CD14-positive monocyte (primary cell): ENCODE measurements around the gene SEMA3C. TPM values are rescaled to one million over a fixed set of nuclear protein-coding genes. Genes with fewer than 3 reads are reported as not detected.

Source experiments
- DNase-seq, 3 donors: peaks; one replicate each; pipeline ENCODE4 v3.0.0-alpha.2; 2011 to 2022
- H2AFZ ChIP-seq: 2 replicates; pipeline ENCODE4 v1.6.0; 2012; ENCODE audit warnings: mild to moderate bottlenecking, low read depth, low read length, inconsistent platforms; ENCODE audit not compliant: insufficient read depth, poor library complexity, severe bottlenecking
- H3K27ac ChIP-seq, 2 donors: 1 replicate in 1 of 2; 2 replicates in 1 of 2; pipeline ENCODE4 v1.5.1; 2012 to 2013; ENCODE audit warnings: low read length in 2 of 2, control low read depth in 1 of 2, inconsistent platforms in 1 of 2, low read depth in 1 of 2, mild to moderate bottlenecking in 1 of 2
- H3K27me3 ChIP-seq, 2 donors: one replicate each; pipeline versions ENCODE4 v1.6.0 to v1.6.1; 2011 to 2013; ENCODE audit warnings: low read length in 2 of 2; ENCODE audit not compliant: control insufficient read depth in 2 of 2, insufficient read depth in 2 of 2
- H3K36me3 ChIP-seq, 2 donors: replicated peaks in 1 of 2; 1 replicate in 1 of 2; 2 replicates in 1 of 2; pipeline versions ENCODE4 v1.5.1 to v1.6.1; 2012 to 2013; ENCODE audit warnings: low read length in 2 of 2, control low read depth in 1 of 2, inconsistent platforms in 1 of 2, mild to moderate bottlenecking in 1 of 2; ENCODE audit not compliant: insufficient read depth in 2 of 2, control insufficient read depth in 1 of 2
- H3K4me1 ChIP-seq, 2 donors: 1 replicate in 1 of 2; 2 replicates in 1 of 2; pipeline versions ENCODE4 v1.5.1 to v1.6.1; 2012 to 2013; ENCODE audit warnings: low read length in 2 of 2, control low read depth in 1 of 2, inconsistent platforms in 1 of 2, mild to moderate bottlenecking in 1 of 2, moderate library complexity in 1 of 2; ENCODE audit not compliant: insufficient read depth in 2 of 2, control insufficient read depth in 1 of 2
- H3K4me2 ChIP-seq: replicated peaks from 2 replicates; pipeline ENCODE3; 2012; ENCODE audit warnings: low read length, moderate library complexity, mild to moderate bottlenecking; ENCODE audit not compliant: poor library complexity, severe bottlenecking; ENCODE audit errors: extremely low read depth
- H3K4me3 ChIP-seq, 3 experiments: fragments of 200-600 bp in 1 of 3; sonication (generic) in 1 of 3; replicated peaks in 1 of 3; 1 replicate in 2 of 3; 2 replicates in 1 of 3; pipeline ENCODE4 v1.5.1; 2011 to 2013; ENCODE audit warnings: low read length in 3 of 3, mild to moderate bottlenecking in 3 of 3, control low read depth in 2 of 3, low read depth in 2 of 3, inconsistent platforms in 1 of 3, moderate library complexity in 1 of 3
- H3K79me2 ChIP-seq: 2 replicates; pipeline ENCODE4 v1.6.0; 2012; ENCODE audit warnings: mild to moderate bottlenecking, control low read depth, inconsistent platforms, low read length, moderate library complexity; ENCODE audit not compliant: insufficient read depth
- H3K9ac ChIP-seq: 2 replicates; pipeline ENCODE4 v1.6.0; 2017; ENCODE audit warnings: low read length, mild to moderate bottlenecking; ENCODE audit not compliant: insufficient read depth, poor library complexity, severe bottlenecking
- H3K9me3 ChIP-seq, 2 donors: replicated peaks in 1 of 2; 1 replicate in 1 of 2; 2 replicates in 1 of 2; pipeline versions ENCODE4 v1.5.1 to v1.6.1; 2012 to 2013; ENCODE audit warnings: low read length in 2 of 2, control low read depth in 1 of 2; ENCODE audit not compliant: control insufficient read depth in 1 of 2, insufficient read depth in 1 of 2
- H4K20me1 ChIP-seq: 2 replicates; pipeline ENCODE4 v1.6.0; 2012; ENCODE audit warnings: mild to moderate bottlenecking, low read length, control low read depth, moderate library complexity; ENCODE audit not compliant: insufficient read depth
- H3K27ac Mint-ChIP-seq, 7 donors: one replicate each; pipeline ENCODE4 v1.8.0; 2020; ENCODE audit warnings: mild to moderate bottlenecking in 7 of 7, mixed read lengths in 7 of 7, moderate library complexity in 6 of 7, inconsistent platforms in 2 of 7
- H3K27me3 Mint-ChIP-seq, 3 donors: one replicate each; pipeline ENCODE4 v1.8.0; 2021 to 2022; ENCODE audit warnings: low read depth in 3 of 3, mild to moderate bottlenecking in 3 of 3, mixed read lengths in 3 of 3, moderate library complexity in 3 of 3, inconsistent platforms in 1 of 3
- H3K36me3 Mint-ChIP-seq, 2 donors: one replicate each; pipeline ENCODE4 v1.8.0; 2020; ENCODE audit warnings: mixed read lengths in 2 of 2, inconsistent platforms in 1 of 2, mild to moderate bottlenecking in 1 of 2
- H3K4me1 Mint-ChIP-seq: one replicate; pipeline ENCODE4 v1.8.0; 2020; ENCODE audit warnings: mild to moderate bottlenecking, mixed read lengths
- H3K4me3 Mint-ChIP-seq, 2 donors: one replicate each; pipeline ENCODE4 v1.8.0; 2020; ENCODE audit warnings: mild to moderate bottlenecking in 2 of 2, mixed read lengths in 2 of 2, moderate library complexity in 1 of 2
- H3K9me3 Mint-ChIP-seq, 7 donors: one replicate each; pipeline ENCODE4 v1.8.0; 2020 to 2022; ENCODE audit warnings: mixed read lengths in 7 of 7, mild to moderate bottlenecking in 6 of 7, moderate library complexity in 6 of 7, inconsistent platforms in 2 of 7
- CTCF ChIP-seq: fragments of 200-600 bp; IDR thresholded peaks from one replicate; pipeline ENCODE4 v1.8.0; 2022; ENCODE audit warnings: antibody characterized with exemption, mild to moderate bottlenecking
- WGBS: methylation state at CpG from one replicate; pipeline ENCODE4 v1.1.5; 2013; ENCODE audit warnings: missing lambda C conversion rate; ENCODE audit not compliant: insufficient coverage; 5-methylcytosine and 5-hydroxymethylcytosine counted together
- intact Hi-C, 2 donors: fragments of 100-400 bp; cut with micrococcal nuclease; formaldehyde crosslinking; loops; one replicate each; pipeline versions ENCODE4 v1.15.0 to v1.15.1; 2023
- polyA plus RNA-seq, 3 donors: library from polyadenylated mRNA; depleted of rRNA in 1 of 3; unstranded in 2 of 3; stranded (reverse) in 1 of 3; fragments of 300-500 nt in 2 of 3; fragments of >200 nt in 1 of 3; fragmentation: Illumina TruSeq in 2 of 3; gene quantifications; 1 replicate in 2 of 3; 2 replicates in 1 of 3; pipeline ENCODE4 v1.2.3, GENCODE V29; 2012 to 2021

Gene SEMA3C
- polyA plus RNA-seq, 3 donors = 7.2 to 14.1 (median 13.7) TPM

- no peak overlapping the region for H3K27ac ChIP-seq
- no peak overlapping the region for H3K4me3 ChIP-seq
- Mint-ChIP-seq H3K4me1 (peaks cover 24% of the 10 kb centered on the region), H3K36me3 (peaks cover 6 to 9% of the 10 kb centered on the region in 2 donors), H3K4me3 (no peak overlapping the region), H3K27ac (no peak overlapping the region), H3K9me3 (peaks cover 0 to 2% (median 0%) of the 10 kb centered on the region in 7 donors), H3K27me3 (no peaks in the 10 kb centered on the region)
- no peak overlapping the region for H3K4me2 ChIP-seq
- H3K36me3 ChIP-seq = no peaks in the 10 kb centered on the region
- no peak for TF ChIP-seq CTCF
- DNase-seq = no peak
- H3K4me1 ChIP-seq = peaks cover 7 to 15% of the 10 kb centered on the region in 2 donors
- no peaks in the 10 kb centered on the region for H4K20me1 ChIP-seq
- no peaks in the 10 kb centered on the region for H3K27me3 ChIP-seq
- intact Hi-C loops = no loop called here
- WGBS = no CpG with 5 or more reads among the region's 2 CpGs
- H3K9ac ChIP-seq = no peak overlapping the region
- no peaks in the 10 kb centered on the region for H3K79me2 ChIP-seq
- H3K9me3 ChIP-seq = no peaks in the 10 kb centered on the region
- no peak overlapping the region for H2AFZ ChIP-seq
These were observed 83.6 kb downstream of the SEMA3C start for GRCh38 chr7:80835251-80835650.

GRCh38 chr7:80833289-80834268 is 85.3 kb downstream of the SEMA3C start:
- Histone ChIP-seq H2AFZ (no peak overlapping the region), H3K27me3 (no peaks in the 10 kb centered on the region), H3K9ac (no peak overlapping the region), H3K79me2 (no peaks in the 10 kb centered on the region), H3K9me3 (no peaks in the 10 kb centered on the region), H4K20me1 (no peaks in the 10 kb centered on the region), H3K27ac (no peak overlapping the region), H3K4me2 (no peak overlapping the region), H3K4me3 (no peak overlapping the region), H3K4me1 (peaks cover 20 to 28% of the 10 kb centered on the region in 2 donors), H3K36me3 (no peaks in the 10 kb centered on the region)
- no peak overlapping the region for H3K27ac Mint-ChIP-seq
- no peaks in the 10 kb centered on the region for H3K27me3 Mint-ChIP-seq
- no peak for DNase-seq
- H3K4me3 Mint-ChIP-seq = no peak overlapping the region
- intact Hi-C loops = no loop called here
- peaks cover 0 to 2% (median 0%) of the 10 kb centered on the region in 7 donors for H3K9me3 Mint-ChIP-seq
- 100% methylated on average over 2 of the region's 10 CpGs for WGBS
- H3K4me1 Mint-ChIP-seq = peaks cover 32% of the 10 kb centered on the region
- TF ChIP-seq CTCF = no peak
- H3K36me3 Mint-ChIP-seq = peaks cover 6 to 8% of the 10 kb centered on the region in 2 donors
